Fibroblast of the conjunctiva (primary cell): Measurements from ENCODE around the gene ZNF689.
"Not testable (repeated sequence)": the region's sequence is repeated elsewhere in the genome, so short reads cannot be mapped to it uniquely, and the experiment has no call there.

Experiments used
- DNase-seq: peaks from one replicate; pipeline ENCODE4 v3.0.0-alpha.2; 2010; ENCODE audit warnings: low read depth

The ZNF689 gene

DNA sequence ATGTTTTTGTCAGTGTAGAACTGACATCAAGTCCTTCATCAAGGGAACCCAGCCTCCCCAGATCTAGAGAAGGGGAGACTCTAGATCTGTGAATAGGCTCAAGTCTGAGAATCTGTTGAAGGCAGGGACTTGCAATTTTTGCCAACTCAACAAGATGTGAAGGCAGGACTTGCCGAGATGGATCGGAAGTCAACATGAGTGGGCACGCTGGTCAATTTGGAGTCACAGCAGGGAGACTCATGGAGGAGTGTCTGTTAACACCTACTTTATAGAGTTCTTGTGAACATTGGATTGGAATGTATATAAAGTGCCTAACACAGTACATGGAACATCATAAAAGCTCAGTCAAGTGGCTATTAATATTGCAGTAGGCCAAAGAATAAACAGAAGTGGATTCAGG is 10.0 kb downstream of the ZNF689 start:
- no peak for DNase-seq

DNA sequence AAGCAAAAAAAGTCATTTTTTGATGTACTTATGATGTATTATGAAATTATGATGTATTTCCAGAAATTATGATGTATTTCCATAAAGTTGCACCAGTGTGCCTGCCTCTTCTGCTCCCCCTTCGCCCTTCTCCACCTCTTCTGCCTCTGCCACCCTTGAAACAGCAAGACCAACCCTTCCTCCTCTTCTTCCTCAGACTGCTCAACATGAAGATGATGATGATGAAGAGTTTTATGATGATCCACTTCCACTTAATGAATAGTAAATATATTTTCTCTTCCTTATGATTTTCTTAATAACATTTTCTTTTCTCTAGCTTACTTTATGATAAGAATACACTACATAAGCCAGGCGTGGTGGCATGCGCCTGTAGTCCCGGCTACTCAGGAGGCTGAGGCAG is 17.3 kb downstream of the ZNF689 start:
- DNase-seq = no peak

DNA sequence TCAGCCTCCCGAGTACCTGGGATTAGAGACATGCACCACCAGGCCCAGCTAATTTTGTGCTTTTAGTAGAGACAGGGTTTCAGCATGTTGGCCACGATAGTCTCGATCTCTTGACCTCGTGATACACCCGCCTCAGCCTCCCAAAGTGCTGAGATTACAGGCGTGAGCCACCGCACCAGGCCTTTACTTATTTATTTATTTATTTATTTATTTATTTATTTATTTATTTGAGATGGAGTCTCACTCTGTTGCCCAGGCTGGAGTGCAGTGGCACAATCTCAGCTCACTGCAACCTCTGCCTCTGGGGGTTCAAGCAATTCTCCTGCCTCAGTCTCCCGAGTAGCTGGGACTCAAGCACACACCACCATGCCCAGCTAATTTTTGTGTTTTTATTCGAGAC is 19.3 kb downstream of the ZNF689 start:
- not testable (repeated sequence) for DNase-seq

DNA sequence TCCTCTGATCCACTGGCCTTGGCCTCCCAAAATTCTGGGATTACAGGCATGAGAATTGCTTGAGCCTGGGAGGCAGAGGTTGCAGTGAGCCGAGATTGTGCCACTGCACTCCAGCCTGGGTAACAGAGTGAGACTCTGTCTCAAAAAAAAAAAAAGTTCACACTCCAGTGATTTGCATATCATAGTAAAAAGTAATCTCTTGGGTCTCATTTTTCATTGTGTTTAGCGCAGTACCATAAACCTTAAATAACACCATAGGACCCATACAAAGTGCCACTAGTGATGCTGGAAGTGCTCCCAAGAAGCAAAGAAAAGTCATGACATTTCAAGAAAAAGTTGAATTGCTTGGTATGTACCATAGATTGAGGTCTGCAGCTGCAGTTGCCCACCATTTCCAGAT is 20.6 kb downstream of the ZNF689 start:
- DNase-seq = not testable (repeated sequence)

DNA sequence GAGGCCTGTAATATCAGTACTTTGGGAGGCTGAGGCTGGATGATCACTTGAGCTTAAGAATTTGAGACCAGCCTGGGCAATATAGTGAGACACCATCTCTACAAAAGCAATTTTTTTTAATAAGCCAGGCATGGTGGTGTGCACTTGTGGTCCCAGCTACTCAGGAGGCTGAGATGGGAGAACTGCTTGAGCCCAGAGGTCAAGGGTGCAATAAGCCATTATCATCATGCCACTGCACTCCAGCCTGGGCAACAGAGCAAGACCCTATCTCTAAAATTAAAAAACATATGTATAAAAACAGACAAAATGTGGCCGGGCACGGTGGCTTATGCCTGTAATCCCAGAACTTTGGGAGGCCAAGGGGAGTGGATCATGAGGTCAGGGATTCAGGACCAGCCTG is 21.5 kb downstream of the ZNF689 start:
- no peak for DNase-seq

DNA sequence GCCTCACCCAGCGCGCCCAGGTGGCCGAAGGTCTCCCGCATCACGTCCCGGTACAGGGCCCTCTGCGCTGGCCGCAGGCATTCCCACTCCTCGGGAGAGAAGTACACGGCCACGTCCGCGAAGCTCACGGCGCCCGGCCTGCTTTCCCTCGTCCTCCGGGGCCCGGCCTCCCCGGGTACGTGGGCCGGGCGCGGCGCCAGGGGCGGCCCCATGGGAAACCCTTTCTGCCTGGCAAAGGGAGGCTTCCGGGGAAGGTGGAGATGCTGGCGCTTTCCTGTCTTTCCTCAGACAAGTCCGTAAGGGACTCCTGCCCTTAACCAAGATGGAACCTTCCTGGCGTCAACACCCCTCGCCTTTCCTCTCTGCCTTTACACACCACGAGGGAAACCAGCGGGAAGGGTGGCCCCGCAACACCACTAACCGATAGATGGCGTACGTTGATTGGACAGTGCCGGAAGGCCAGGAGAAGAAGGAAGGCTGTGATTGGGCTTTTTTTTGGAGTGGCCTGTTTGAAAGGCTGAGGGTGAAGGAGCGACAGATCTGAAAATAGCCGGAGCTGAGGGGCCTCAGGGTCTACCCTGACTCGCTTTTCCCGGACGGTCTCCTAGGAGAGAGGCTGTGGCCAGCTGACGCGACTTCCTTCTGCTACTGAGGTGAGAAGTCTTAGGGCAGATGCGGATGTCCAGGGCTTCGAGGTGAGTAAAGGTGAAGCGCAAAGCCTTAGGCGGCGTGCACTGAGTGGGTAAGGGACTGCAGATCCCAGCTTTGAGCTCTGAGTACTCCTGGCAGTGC is 24.6 kb downstream of the ZNF689 start, which contains the start of gene ZNF785:
Gene ZNF785 (minus strand): TSS at position 298 of the 792 bp plus-strand sequence. CDS start 86 bp downstream, at position 212.
- peak; percentile 99 for DNase-seq

DNA sequence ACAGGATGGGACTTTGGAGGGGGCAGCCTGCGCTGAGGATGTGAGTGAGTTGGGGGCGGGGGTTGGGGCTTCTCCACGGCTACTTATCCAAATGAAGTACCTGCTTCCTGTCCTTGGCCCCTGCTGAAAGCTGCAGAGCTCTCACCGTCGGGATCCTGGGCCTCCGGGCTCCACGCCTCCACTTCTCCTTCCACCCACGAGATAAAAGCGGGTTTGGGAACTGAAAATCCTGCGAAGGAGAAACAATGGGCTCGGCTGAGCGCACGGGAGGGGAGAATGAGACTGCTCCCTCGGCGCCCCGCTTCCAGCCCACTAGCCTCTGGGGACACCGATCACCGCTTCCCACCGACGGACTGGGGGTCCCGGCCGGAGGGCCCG is 25.2 kb downstream of the ZNF689 start:
- no peak for DNase-seq

DNA sequence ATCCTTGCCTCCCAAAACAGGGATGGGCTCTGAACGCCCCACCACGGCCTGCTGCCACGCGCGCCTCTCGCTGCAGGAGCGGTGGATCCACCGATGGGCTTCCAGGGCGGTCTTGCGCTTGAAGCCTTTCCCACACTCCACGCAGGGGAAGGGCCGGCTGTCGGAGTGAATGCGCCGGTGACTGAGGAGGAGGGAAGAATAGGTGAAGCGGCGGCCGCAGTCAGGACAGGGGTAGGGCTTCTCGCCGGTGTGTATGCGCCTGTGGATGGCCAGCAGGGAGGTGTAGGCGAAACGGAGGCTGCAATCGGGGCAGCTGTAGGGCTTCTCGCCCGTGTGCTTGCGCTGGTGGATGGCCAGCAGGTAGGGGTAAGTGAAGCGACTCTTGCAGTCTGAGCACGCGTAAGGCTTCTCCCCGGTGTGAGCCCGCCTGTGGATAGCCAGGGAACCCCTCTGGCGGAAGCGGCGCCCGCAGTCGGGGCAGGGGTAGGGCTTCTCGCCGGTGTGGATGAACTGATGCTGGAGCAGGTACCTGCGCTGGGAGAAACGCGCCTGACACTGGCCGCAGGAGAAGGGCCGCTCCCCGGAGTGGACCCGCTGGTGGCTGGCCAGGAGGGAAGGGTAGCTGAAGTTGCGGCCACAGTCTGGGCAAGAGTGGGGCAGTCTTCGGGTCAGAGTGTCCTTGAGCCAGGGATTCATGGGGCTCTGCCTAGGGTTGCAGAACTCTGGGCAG is 27.4 kb downstream of the ZNF689 start:
- no peak for DNase-seq

DNA sequence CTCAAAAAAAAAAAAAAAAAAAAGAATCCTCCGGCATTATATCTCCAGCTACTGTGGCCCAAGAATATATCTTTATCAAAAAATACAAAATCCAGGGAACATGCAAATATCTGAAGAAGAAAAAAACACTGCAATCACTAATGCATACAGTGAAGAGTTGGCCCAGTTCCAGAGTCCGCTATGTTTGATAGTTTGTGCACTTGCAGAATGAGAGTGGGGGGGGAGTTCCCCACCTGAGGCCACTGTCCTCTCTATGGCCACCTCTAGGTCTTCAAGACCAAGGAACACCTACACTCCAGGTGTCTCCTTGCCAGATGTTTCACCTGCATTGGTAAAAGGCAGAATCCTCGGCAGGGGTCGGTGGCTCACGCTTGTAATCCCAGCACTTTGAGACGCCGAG is 28.7 kb downstream of the ZNF689 start:
- no peak for DNase-seq

DNA sequence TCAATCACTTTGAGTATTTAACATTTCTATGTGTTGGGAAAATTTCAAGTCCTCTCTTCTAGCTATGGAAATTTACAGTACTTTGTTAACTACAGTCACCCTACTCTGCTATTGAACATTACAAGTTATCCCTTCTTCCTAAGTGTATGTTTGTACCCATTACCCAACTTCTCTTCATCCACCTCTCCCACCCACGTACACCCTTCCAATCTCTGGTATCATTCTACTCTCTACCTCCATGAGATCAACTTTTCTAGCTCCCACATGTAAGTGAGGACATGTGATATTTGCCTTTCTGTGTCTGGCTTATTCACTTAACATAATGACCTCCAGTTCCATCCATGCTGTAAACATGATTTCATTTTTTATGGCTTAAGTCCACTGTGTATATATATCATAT is 35.5 kb downstream of the ZNF689 start:
- DNase-seq = no peak

DNA sequence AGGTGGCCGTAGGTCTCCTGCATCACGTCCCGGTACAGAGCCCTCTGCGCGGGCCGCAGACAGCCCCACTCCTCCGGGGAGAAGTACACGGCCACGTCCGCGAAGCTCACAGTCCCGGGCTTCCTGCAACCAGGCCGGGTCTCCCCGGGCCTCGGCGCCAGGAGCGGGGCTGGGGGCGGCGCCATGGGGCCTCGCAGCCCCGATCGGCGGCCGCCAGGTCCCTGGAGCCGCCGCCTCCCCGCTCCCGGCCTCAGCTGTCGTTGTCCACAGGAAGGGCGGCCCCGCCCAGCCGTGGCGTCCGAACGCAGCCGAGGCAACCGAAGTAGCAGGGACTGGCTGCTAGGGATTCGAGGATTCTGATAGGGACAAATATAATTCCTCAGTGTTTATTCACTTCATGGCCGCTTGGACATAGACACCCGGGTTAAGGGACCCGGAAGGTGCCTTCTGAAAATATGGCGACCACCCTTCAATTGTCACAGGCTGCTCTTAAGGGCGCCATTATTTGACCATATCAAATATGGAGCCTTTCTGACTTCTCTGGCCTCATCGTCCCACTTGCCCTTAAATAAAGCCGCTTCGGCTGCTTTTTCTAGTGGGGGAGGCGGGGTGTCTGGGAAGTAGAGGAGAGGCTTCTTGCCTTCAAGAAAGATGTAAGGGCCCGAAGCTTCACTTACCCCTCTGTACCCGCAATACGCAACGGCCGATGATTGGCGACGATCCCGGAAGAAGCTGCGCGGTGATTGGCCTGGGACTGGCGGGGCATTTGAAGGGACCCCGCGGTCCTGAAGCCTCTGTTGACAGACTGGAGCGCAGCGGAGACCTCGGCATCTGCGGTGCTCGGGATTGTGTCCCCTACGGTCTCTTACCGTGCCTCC is 38.5 kb downstream of the ZNF689 start, which contains the start of gene ZNF688:
Gene ZNF688 (minus strand): TSS at position 270 of the 878 bp plus-strand sequence. CDS start 85 bp downstream, at position 185.
- DNase-seq = peak; percentile 97

DNA sequence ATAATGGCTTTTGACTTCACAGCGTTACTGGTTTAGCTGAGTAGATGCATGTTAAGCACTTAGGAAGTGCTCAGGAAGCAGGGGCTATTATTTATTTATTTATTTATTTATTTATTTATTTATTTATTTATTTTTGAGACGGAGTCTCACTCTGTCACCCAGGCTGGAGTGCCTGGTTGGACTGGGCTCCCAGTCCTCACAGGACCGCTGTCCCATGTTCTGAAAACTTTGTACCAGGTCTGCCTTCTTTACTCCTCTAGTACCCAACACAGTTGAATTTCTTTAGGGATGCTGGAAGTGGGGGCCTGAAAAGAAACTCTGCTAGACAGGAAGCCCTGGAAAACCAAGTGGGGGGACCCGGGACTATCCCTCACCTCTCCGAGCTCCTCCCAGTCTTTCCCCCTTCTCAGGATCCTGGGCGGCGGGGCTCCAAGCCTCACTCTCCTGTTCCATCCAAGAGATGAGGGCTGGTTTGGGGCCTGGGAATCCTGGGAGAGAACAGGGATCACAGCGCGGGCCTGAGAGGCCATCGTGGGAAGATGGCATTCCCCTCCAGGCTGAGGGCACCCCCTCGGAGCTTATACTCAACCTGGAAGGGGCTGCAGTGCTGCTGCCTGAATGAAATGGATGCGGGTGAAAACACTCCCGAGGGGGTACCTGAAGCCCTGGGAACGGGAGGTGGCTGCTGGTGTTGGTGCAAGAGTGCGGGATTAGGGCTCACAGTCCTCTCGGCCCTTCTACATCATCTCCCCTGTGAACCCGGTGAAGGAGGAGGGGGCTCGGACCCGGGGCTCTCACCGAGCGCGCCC is 39.3 kb downstream of the ZNF689 start:
- no peak for DNase-seq

DNA sequence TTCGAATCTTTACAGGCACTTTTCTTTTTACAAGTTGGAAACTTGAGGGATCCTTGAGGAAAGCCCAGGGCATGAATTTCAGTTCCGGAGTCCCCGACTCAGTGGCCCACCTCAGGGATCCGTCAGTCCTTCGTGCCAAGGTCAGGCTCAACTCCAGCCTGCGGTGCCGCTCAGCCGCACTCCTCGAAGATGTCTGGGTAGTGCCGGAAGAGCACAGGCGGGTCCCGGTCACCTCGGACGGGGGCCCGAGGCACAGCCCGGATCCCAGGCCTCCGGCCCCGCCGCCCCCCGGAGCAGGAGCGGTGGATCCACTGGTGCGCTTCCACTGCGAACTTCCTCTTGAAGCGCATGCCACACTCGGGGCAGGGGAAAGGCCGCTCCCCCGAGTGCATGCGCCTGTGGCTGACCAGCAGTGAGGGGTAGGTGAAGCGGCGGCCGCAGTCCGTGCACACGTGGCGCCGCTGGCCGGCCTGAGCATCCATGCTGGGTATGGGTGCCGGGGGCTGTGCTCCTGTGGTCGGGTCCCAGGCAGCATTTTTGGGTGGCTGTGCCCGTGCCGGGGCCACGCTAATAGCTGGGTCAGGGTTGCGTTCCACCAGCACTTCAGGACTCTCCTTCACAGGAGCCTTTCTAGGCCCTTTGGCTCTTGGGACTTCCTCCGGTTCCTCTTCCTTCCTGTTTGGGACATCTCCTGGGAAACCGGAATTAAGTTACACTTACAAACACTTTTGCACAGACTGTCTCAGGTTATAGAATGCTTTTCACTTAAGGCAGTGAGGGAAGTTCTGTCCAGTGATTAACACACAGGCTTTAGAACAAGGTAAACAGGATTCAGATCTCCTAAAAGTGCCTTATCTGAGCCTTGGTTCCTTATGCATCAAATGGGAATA is 40.2 kb downstream of the ZNF689 start:
- no peak for DNase-seq

DNA sequence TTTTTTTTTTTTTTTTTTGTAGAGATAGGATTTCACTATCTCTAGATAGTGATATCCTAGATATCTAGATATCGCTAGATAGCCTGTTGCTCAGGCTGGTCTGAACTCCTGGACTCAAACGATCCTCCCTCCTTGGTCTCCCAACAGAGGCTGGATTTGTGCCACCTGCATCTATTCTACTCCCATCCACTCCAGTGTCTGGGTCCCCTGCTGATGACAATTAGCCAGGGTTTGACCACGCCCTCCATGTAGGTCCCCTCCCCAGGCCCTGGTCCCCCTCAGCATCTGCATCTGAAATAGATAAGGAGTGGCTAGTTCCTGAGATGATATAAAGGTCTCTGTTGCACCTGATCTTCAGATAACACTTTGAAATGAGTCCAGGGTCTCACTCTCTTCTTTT is 40.9 kb downstream of the ZNF689 start:
- no peak for DNase-seq

DNA sequence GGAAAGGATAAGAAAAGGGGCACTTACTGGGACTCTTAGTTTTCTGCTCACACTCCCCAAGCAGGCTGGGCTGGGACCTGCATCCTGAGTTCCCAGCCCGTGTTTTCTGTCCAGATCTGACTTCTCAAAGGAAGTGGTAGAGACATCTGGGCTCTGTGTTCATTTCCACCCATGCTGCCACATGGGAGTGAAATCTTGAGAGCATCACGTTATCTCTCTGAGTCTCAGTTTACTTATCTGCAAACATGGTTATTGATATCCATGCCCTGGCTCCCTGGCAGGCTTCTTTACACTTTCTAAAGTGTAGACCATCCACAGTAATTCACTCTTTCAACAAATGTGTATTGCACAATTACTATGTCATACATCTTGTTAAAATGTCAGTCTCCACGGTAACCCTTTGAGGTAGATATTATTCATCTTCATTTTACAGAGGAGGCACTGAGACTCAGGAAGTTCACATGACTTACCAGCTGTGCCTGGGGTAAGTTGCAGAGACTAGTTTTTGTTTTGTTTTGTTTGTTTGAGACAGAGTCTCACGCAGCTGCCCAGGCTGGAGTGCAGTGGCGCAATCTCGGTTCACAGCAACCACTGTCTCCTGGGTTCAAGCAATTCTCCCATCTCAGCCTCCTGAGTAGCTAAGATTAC is 42.1 kb downstream of the ZNF689 start:
- peak; percentile 51 for DNase-seq

DNA sequence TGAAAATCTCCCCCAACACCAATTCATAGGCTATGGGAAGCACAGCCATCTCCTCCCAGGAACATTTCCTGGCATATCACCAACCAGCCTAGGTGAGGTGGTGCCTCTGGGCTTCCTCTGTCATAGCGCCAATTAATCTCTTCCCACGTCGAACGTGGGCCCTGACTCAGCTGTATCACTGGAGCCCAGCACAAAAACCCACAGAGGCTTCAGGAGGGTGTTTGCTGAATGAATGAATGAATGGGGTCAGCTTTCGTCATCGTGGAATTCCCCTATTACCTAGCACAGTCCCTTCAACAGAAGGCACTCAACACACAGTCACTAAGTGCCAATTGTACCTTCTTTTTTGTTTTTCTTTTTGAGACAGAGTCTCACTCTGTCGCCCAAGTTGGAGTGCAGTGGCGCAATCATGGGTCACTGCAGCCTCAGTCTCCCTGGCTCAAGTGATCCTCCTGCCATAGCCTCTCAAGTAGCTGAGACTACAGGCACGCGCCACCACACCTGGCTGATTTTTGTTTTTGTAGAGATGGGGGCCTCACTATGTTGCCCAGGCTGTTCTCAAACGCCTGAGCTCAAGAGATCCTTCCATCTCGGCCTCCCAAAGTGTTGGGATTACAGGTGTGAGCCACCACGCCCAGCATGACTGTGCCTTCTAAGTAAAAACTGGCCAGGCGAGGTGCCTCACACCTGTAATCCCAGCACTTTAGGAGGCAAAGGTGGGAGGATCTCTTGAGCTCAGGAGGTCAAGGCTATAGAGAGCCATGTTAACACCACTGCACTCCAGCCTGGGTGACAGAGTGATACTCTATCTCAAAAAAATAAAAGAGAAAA is 42.8 kb downstream of the ZNF689 start:
- DNase-seq = no peak

DNA sequence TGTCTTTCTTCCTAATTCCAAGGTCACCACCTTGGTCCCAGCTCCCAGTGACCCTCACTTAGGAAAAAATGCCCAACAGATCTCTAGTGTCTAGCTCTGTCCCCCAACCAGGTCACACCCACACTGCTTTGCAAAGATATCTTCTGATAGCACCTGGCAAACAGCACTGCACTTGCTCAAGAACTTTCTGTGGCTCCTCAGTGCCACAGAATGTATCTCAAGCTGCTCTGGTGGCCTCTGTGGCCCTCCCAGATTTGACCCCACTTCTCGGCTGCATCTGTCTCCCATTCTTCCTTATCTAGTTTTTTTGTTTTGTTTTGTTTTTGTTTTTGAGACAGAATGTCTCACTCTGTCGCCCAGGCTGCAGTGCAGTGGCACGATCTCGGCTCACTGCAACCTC is 43.7 kb downstream of the ZNF689 start:
- DNase-seq = no peak

DNA sequence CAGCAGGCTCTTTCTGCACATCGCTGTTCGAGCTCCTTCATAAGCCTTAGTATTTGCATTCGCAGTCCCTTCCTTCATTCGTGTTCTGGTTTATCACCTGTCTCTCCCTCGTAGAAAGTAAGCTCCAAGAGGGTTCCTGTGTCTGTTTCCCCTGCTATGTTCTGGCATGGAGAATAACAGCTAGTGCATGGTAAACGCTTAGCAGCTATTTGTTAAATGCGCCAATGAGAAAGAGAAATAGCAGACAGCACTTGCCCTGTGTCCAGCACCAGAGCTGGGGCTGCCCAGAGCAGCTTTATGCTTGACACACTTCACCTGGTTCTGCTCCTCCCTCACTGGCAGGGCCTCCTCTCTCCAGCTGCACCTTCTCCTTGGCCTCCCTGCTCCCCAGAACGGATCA is 44.2 kb downstream of the ZNF689 start:
- DNase-seq = no peak

DNA sequence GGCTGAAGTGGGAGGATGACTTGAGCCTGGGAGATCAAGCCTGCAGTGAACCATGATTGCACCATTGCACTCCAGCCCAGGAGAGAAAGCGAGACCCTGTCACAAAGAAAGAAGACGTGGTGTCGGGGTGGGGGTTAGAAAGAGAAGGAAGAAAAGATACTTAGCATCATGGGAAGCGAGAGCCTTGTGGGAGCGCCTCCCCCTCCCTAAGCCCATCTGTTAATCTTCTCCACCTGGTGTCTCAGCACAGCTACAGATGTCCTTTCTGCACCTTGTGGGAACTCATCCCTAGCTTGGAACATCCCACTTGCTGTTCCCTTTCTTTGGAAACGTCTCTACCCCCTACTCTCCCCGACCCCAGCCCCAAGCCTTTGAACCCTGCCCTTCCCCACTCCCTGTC is 44.7 kb downstream of the ZNF689 start:
- no peak for DNase-seq
